Sigmoid colon (tissue), 7 donors: ENCODE measurements around the gene CD40. TPM values are rescaled to one million over a fixed set of nuclear protein-coding genes. Genes with fewer than 3 reads are reported as not detected.

Experiments used
- DNase-seq: peaks from one replicate; pipeline ENCODE4 v3.0.0-alpha.2; 2019
- H3K27ac ChIP-seq, 4 donors: fragments of 200-600 bp; sonication (generic); one replicate each; pipeline ENCODE4 v1.5.1; 2016 to 2019; ENCODE audit warnings: mild to moderate bottlenecking in 1 of 4
- H3K27me3 ChIP-seq, 3 donors: fragments of 200-600 bp; sonication (generic); one replicate each; pipeline ENCODE4 v1.5.1; 2019; ENCODE audit warnings: mild to moderate bottlenecking in 1 of 3
- H3K36me3 ChIP-seq, 4 donors: fragments of 200-600 bp; sonication (generic); one replicate each; pipeline ENCODE4 v1.5.1; 2016 to 2019
- H3K4me1 ChIP-seq, 4 donors: fragments of 200-600 bp; sonication (generic); one replicate each; pipeline ENCODE4 v1.5.1; 2017 to 2019
- H3K4me3 ChIP-seq, 4 donors: fragments of 200-600 bp; sonication (generic); one replicate each; pipeline ENCODE4 v1.5.1; 2017 to 2019; ENCODE audit warnings: mild to moderate bottlenecking in 2 of 4, moderate library complexity in 1 of 4
- H3K9me3 ChIP-seq, 4 donors: fragments of 200-600 bp in 3 of 4; sonication (generic) in 3 of 4; one replicate each; pipeline versions ENCODE4 v1.5.1 to v1.6.1; 2013 to 2019
- CTCF ChIP-seq, 4 experiments: fragments of 450-650 bp in 3 of 4; fragments of 200-600 bp in 1 of 4; IDR thresholded peaks; one replicate each; pipeline ENCODE4 v1.5.1; 2016 to 2019; ENCODE audit warnings: antibody characterized with exemption in 4 of 4, mild to moderate bottlenecking in 3 of 4, moderate library complexity in 2 of 4
- EP300 ChIP-seq, 4 donors: sonication (generic); formaldehyde crosslinking; IDR thresholded peaks; one replicate each; pipeline ENCODE4 v1.6.1; 2017; ENCODE audit warnings: antibody characterized with exemption in 4 of 4
- POLR2A ChIP-seq, 2 donors: fragments of 450-650 bp; IDR thresholded peaks; one replicate each; pipeline ENCODE4 v1.6.1; 2016; ENCODE audit warnings: antibody characterized with exemption in 2 of 2, mild to moderate bottlenecking in 2 of 2, moderate library complexity in 2 of 2
- POLR2AphosphoS5 ChIP-seq, 4 donors: sonication (generic); formaldehyde crosslinking; IDR thresholded peaks; one replicate each; pipeline ENCODE4 v1.6.1; 2017; ENCODE audit warnings: antibody characterized with exemption in 4 of 4
- WGBS, 2 donors: extraction: QIAGEN DNeasy Blood & Tissue Kit; methylation state at CpG; one replicate each; pipeline ENCODE4 v1.1.7; 2013; 5-methylcytosine and 5-hydroxymethylcytosine counted together
- intact Hi-C: fragments of 100-400 bp; cut with DNase I; formaldehyde crosslinking; loops from one replicate; pipeline ENCODE4 v1.15.1; 2023
- polyA plus RNA-seq, 3 donors: library from polyadenylated mRNA; stranded (reverse); fragments of 200-250 nt; gene quantifications; one replicate each; pipeline ENCODE4 v1.2.3, GENCODE V29; 2013
- total RNA-seq, 4 donors: library from RNA; depleted of rRNA; stranded (reverse); fragments of >200 nt; gene quantifications; one replicate each; pipeline ENCODE4 v1.1.0, GENCODE V29; 2016
- donor health status: healthy with polysubstance abuse.
- donor health status: Bipolar disorder and iron deficiency.
- donor health status: healthy.

Gene CD40
- total and polyA plus RNA-seq, 7 donors = 3.6 to 25.2 (median 8.7) TPM

- WGBS, 2 donors = 52 to 66% methylated on average over 5 of the region's 5 CpGs
- H3K9me3 ChIP-seq = peaks cover 0 to under 1% (median 0%) of the 10 kb centered on the region in 4 donors
- H3K27ac ChIP-seq = no peak overlapping the region
- no peaks in the 10 kb centered on the region for H3K4me1 ChIP-seq
- DNase-seq = no peak
- peaks cover 21 to 78% (median 41%) of the 10 kb centered on the region in 3 donors for H3K27me3 ChIP-seq
- no peak overlapping the region for H3K4me3 ChIP-seq
- intact Hi-C loops = no loop called here
- H3K36me3 ChIP-seq = no peaks in the 10 kb centered on the region
- no peak for TF ChIP-seq POLR2A (IDR thresholded peaks at IDR 0.05)
- TF ChIP-seq EP300 (IDR thresholded peaks at IDR 0.05) = no peak
- no peak for TF ChIP-seq CTCF (IDR thresholded peaks at IDR 0.05)
- TF ChIP-seq POLR2AphosphoS5 (IDR thresholded peaks at IDR 0.05) = no peak
Observed at GRCh38 chr20:46171909-46172308, 53.8 kb downstream of the CD40 start.

GRCh38 chr20:46172455-46172854 lies 54.3 kb downstream of the CD40 start:
- H3K36me3 ChIP-seq = no peaks in the 10 kb centered on the region
- no peak overlapping the region for H3K27ac ChIP-seq
- peaks cover 21 to 78% (median 42%) of the 10 kb centered on the region in 3 donors for H3K27me3 ChIP-seq
- H3K4me1 ChIP-seq = no peaks in the 10 kb centered on the region
- H3K4me3 ChIP-seq = no peak overlapping the region
- DNase-seq = no peak
- TF ChIP-seq CTCF (IDR thresholded peaks at IDR 0.05) = no peak
- TF ChIP-seq POLR2AphosphoS5 (IDR thresholded peaks at IDR 0.05) = no peak
- TF ChIP-seq EP300 (IDR thresholded peaks at IDR 0.05) = no peak
- no peak for TF ChIP-seq POLR2A (IDR thresholded peaks at IDR 0.05)
- WGBS, 2 donors = 58 to 61% methylated on average over 6 of the region's 6 CpGs
- intact Hi-C loops = no loop called here
- no peaks in the 10 kb centered on the region for H3K9me3 ChIP-seq

GRCh38 chr20:46172961-46173536 lies 54.9 kb downstream of the CD40 start:
- intact Hi-C loops = no loop called here
- H3K4me3 ChIP-seq = no peak overlapping the region
- H3K27me3 ChIP-seq = peaks cover 21 to 78% (median 42%) of the 10 kb centered on the region in 3 donors
- no peaks in the 10 kb centered on the region for H3K4me1 ChIP-seq
- no peaks in the 10 kb centered on the region for H3K9me3 ChIP-seq
- no peak for DNase-seq
- 58 to 79% methylated on average over 3 of the region's 3 CpGs for WGBS, 2 donors
- no peaks in the 10 kb centered on the region for H3K36me3 ChIP-seq
- H3K27ac ChIP-seq = no peak overlapping the region
- no peak for TF ChIP-seq POLR2AphosphoS5 (IDR thresholded peaks at IDR 0.05)
- TF ChIP-seq CTCF (IDR thresholded peaks at IDR 0.05) = no peak
- no peak for TF ChIP-seq EP300 (IDR thresholded peaks at IDR 0.05)
- TF ChIP-seq POLR2A (IDR thresholded peaks at IDR 0.05) = no peak

GRCh38 chr20:46173652-46174468 lies 55.7 kb downstream of the CD40 start:
- Histone ChIP-seq H3K4me1 (no peaks in the 10 kb centered on the region), H3K27me3 (peaks cover 21 to 74% (median 42%) of the 10 kb centered on the region in 3 donors), H3K36me3 (no peaks in the 10 kb centered on the region), H3K9me3 (no peaks in the 10 kb centered on the region), H3K4me3 (no peak overlapping the region), H3K27ac (no peak overlapping the region)
- intact Hi-C loops = loop anchor here (2.0 kb wide), 1 partner anchor 151 kb away; no protein-coding TSS in a partner anchor
- 22 to 23% methylated on average over 25 of the region's 25 CpGs for whole genome bisulfite sequencing, 2 donors
- TF ChIP-seq POLR2AphosphoS5 (IDR thresholded peaks at IDR 0.05) = no peak
- TF ChIP-seq EP300 (IDR thresholded peaks at IDR 0.05) = no peak
- no peak for TF ChIP-seq CTCF (IDR thresholded peaks at IDR 0.05)
- TF ChIP-seq POLR2A (IDR thresholded peaks at IDR 0.05) = no peak
- DNase-seq = no peak
